H1 (cell line): ENCODE data around the gene SOS1. TPM values are rescaled to one million over a fixed set of nuclear protein-coding genes. Genes with fewer than 3 reads are reported as not detected.

Experiments
- ASH2L ChIP-seq: fragments of 200-600, 300-600 bp; sonication (generic); IDR thresholded peaks from one replicate; pipeline ENCODE4 v1.7.1; 2017; ENCODE audit warnings: low read length
- CTCF ChIP-seq, 3 experiments: IDR thresholded peaks; 1 replicate in 2 of 3; 2 replicates in 1 of 3; pipeline versions ENCODE4 v1.5.1 to v1.6.1; 2011; ENCODE audit warnings: low read length in 3 of 3, mild to moderate bottlenecking in 3 of 3, inconsistent platforms in 2 of 3, low read depth in 1 of 3, moderate library complexity in 1 of 3; ENCODE audit not compliant: insufficient read depth in 1 of 3; ENCODE audit errors: control extremely low read depth in 1 of 3
- GABPA ChIP-seq: IDR thresholded peaks from 2 replicates; pipeline ENCODE4 v1.6.1; 2011; ENCODE audit warnings: mild to moderate bottlenecking, low read length, moderate library complexity, borderline replicate concordance; ENCODE audit not compliant: insufficient read depth
- POLR2A ChIP-seq, 2 experiments: IDR thresholded peaks; 1 replicate in 1 of 2; 2 replicates in 1 of 2; pipeline ENCODE4 v1.6.1; 2011; ENCODE audit warnings: low read depth in 2 of 2, low read length in 2 of 2, mild to moderate bottlenecking in 2 of 2; ENCODE audit errors: control extremely low read depth in 1 of 2
- POU5F1 ChIP-seq: IDR thresholded peaks from 2 replicates; pipeline ENCODE4 v1.6.1; 2011; ENCODE audit warnings: low read depth, mild to moderate bottlenecking, low read length, moderate library complexity
- TAF7 ChIP-seq: optimal IDR thresholded peaks from 2 replicates; pipeline ENCODE3; 2011; ENCODE audit warnings: low read depth, mild to moderate bottlenecking, inconsistent platforms, low read length, moderate library complexity, borderline replicate concordance
- YY1 ChIP-seq: IDR thresholded peaks from 2 replicates; pipeline ENCODE4 v1.6.1; 2011; ENCODE audit warnings: low read depth, mild to moderate bottlenecking, low read length
- polyA plus RNA-seq, 7 experiments: library from polyadenylated mRNA; depleted of rRNA in 3 of 7; stranded (reverse) in 5 of 7; unstranded in 2 of 7; fragments of >200 nt in 5 of 7; fragments of 200-250 nt in 2 of 7; gene quantifications; 1 replicate in 5 of 7; 2 replicates in 1 of 7; 4 replicates in 1 of 7; pipeline versions ENCODE4 v1.2.1 to v1.2.3, GENCODE V29; 2011 to 2013; ENCODE audit warnings: missing spikeins in 2 of 7, mixed read lengths in 2 of 7
- total RNA-seq: library from RNA; stranded (reverse); fragmentation: NEBNext Ultra II Directional; extraction: Animal tissue kit (Norgen Biotek cat#: 25700); gene quantifications from 2 replicates; pipeline ENCODE4 v1.2.1, GENCODE V29; 2021
- TF ChIP-seq, protein P1 (sequence below): fragments of 300-600 bp; sonication (generic); IDR thresholded peaks from 2 replicates; pipeline ENCODE4 v1.7.1; 2012; ENCODE audit warnings: low read length, moderate library complexity, mild to moderate bottlenecking, inconsistent platforms; ENCODE audit not compliant: insufficient replicate concordance

Gene SOS1
- total and polyA plus RNA-seq, 2 of the 8 experiments (the other 6 are each of a cell fraction or from before 2014, with no cell fraction given), result 25.7 to 27.0 TPM

DNA sequence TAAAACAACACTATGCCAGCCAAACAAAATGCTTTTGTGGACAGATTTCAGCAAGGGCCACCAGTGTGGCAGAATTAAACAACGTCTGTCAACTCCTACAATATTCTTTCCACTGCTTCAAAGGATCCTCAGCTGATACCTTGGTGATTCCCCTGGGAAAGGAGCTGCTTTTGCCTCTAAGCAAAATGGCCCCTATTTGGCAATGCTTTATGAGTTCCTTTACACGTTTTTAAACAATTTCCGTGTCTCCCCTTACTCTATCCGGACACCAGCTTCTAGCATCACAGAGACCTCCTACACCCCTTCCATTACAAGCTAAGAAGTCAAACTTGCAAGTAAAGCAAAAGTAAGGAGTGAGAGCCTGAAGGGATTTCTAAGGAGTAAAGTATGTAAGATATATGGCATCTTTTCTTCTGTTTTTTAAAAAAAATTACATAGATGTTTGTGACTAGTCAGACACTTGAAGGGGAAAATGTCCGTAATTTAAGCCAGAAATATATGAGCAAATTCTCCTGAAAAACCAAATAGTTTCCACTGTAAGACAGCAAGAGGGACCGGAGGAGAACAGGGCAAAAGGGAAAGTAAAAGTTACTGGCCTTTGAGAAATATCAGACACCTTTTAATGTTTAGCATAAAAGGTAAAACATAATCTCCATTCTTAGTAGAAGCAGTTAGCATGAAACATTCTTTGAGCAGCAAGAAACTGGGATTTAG, 1.9 kb downstream of the SOS1 start (continued):
- TF ChIP-seq, protein P1, sequence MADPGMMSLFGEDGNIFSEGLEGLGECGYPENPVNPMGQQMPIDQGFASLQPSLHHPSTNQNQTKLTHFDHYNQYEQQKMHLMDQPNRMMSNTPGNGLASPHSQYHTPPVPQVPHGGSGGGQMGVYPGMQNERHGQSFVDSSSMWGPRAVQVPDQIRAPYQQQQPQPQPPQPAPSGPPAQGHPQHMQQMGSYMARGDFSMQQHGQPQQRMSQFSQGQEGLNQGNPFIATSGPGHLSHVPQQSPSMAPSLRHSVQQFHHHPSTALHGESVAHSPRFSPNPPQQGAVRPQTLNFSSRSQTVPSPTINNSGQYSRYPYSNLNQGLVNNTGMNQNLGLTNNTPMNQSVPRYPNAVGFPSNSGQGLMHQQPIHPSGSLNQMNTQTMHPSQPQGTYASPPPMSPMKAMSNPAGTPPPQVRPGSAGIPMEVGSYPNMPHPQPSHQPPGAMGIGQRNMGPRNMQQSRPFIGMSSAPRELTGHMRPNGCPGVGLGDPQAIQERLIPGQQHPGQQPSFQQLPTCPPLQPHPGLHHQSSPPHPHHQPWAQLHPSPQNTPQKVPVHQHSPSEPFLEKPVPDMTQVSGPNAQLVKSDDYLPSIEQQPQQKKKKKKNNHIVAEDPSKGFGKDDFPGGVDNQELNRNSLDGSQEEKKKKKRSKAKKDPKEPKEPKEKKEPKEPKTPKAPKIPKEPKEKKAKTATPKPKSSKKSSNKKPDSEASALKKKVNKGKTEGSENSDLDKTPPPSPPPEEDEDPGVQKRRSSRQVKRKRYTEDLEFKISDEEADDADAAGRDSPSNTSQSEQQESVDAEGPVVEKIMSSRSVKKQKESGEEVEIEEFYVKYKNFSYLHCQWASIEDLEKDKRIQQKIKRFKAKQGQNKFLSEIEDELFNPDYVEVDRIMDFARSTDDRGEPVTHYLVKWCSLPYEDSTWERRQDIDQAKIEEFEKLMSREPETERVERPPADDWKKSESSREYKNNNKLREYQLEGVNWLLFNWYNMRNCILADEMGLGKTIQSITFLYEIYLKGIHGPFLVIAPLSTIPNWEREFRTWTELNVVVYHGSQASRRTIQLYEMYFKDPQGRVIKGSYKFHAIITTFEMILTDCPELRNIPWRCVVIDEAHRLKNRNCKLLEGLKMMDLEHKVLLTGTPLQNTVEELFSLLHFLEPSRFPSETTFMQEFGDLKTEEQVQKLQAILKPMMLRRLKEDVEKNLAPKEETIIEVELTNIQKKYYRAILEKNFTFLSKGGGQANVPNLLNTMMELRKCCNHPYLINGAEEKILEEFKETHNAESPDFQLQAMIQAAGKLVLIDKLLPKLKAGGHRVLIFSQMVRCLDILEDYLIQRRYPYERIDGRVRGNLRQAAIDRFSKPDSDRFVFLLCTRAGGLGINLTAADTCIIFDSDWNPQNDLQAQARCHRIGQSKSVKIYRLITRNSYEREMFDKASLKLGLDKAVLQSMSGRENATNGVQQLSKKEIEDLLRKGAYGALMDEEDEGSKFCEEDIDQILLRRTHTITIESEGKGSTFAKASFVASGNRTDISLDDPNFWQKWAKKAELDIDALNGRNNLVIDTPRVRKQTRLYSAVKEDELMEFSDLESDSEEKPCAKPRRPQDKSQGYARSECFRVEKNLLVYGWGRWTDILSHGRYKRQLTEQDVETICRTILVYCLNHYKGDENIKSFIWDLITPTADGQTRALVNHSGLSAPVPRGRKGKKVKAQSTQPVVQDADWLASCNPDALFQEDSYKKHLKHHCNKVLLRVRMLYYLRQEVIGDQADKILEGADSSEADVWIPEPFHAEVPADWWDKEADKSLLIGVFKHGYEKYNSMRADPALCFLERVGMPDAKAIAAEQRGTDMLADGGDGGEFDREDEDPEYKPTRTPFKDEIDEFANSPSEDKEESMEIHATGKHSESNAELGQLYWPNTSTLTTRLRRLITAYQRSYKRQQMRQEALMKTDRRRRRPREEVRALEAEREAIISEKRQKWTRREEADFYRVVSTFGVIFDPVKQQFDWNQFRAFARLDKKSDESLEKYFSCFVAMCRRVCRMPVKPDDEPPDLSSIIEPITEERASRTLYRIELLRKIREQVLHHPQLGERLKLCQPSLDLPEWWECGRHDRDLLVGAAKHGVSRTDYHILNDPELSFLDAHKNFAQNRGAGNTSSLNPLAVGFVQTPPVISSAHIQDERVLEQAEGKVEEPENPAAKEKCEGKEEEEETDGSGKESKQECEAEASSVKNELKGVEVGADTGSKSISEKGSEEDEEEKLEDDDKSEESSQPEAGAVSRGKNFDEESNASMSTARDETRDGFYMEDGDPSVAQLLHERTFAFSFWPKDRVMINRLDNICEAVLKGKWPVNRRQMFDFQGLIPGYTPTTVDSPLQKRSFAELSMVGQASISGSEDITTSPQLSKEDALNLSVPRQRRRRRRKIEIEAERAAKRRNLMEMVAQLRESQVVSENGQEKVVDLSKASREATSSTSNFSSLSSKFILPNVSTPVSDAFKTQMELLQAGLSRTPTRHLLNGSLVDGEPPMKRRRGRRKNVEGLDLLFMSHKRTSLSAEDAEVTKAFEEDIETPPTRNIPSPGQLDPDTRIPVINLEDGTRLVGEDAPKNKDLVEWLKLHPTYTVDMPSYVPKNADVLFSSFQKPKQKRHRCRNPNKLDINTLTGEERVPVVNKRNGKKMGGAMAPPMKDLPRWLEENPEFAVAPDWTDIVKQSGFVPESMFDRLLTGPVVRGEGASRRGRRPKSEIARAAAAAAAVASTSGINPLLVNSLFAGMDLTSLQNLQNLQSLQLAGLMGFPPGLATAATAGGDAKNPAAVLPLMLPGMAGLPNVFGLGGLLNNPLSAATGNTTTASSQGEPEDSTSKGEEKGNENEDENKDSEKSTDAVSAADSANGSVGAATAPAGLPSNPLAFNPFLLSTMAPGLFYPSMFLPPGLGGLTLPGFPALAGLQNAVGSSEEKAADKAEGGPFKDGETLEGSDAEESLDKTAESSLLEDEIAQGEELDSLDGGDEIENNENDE, result no peak
- TF ChIP-seq POLR2A (IDR thresholded peaks at IDR 0.05; ENCODE audit: control extremely low read depth in 1 of 2, low read depth in 2 of 2, low read length in 2 of 2) (no peak), CTCF (IDR thresholded peaks at IDR 0.05; ENCODE audit: control extremely low read depth in 1 of 3, insufficient read depth in 1 of 3, low read depth in 1 of 3, low read length in 3 of 3) (no peak), YY1 (no peak), GABPA (no peak), TAF7 (no peak), ASH2L (no peak), POU5F1 (no peak)
